ENCODE results near the gene TCF4.

The TCF4 gene

DNA sequence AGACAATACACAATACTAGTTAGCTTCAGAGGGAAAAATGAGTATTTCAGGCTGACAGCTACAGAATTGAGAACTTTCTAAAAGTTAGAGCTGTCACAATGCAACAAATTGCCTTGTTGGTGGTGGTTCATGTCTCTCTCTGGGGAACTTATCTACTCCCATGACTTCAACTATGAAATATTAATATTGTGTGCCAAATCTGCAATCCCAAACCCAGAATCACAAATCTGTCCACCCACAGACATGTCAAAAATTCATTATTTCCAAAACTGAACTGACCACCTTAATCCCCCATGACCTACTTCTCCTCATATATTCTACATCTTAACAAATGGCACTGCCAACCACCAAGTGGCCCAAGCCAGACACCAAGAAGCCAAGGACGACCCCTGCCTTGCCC is 143.5 kb downstream of the TCF4 start:
- no peak for TF ChIP-seq CTCF (conservative IDR thresholded peaks at IDR 0.05; ENCODE audit: low read length)
- DNase-seq (ENCODE audit: low read depth) = peak; percentile 44
- H3K4me3 ChIP-seq (ENCODE audit: low read length) = no peak overlapping the region

- no peak for DNase-seq (ENCODE audit: low read depth)
- TF ChIP-seq CTCF (conservative IDR thresholded peaks at IDR 0.05; ENCODE audit: low read length) = no peak
- H3K4me3 ChIP-seq (ENCODE audit: low read length) = no peak overlapping the region
Observed at GRCh38 chr18:55443776-55444175, 144.2 kb downstream of the TCF4 start.

DNA sequence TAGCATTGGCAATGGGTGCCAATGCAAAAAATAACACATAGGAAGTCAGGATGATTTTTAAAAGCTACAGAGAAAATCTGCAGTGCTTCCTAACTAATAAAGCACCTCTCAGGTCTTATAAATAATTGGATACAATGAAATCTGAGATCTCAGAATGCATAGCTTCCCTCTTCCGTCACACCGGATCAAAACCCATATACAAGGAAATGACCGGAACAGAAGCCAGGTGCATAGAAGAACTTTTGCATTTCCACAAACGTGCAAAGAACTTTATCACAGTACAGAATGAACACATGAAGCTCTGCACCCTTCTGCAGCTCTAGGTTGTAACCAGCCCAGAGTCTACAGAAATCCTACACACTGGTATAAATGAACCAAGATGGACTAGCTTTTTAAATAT is 145.4 kb downstream of the TCF4 start:
- no peak for TF ChIP-seq CTCF (conservative IDR thresholded peaks at IDR 0.05; ENCODE audit: low read length)
- DNase-seq (ENCODE audit: low read depth) = no peak
- no peak overlapping the region for H3K4me3 ChIP-seq (ENCODE audit: low read length)

GRCh38 chr18:55440988-55441387 is 147.0 kb downstream of the TCF4 start:
- TF ChIP-seq CTCF (conservative IDR thresholded peaks at IDR 0.05; ENCODE audit: low read length) = no peak
- no peak for DNase-seq (ENCODE audit: low read depth)
- no peak overlapping the region for H3K4me3 ChIP-seq (ENCODE audit: low read length)

- no peak for TF ChIP-seq CTCF (conservative IDR thresholded peaks at IDR 0.05; ENCODE audit: low read length)
- DNase-seq (ENCODE audit: low read depth) = no peak
- H3K4me3 ChIP-seq (ENCODE audit: low read length) = no peak overlapping the region
Observed at GRCh38 chr18:55439056-55439455, 148.9 kb downstream of the TCF4 start.

DNA sequence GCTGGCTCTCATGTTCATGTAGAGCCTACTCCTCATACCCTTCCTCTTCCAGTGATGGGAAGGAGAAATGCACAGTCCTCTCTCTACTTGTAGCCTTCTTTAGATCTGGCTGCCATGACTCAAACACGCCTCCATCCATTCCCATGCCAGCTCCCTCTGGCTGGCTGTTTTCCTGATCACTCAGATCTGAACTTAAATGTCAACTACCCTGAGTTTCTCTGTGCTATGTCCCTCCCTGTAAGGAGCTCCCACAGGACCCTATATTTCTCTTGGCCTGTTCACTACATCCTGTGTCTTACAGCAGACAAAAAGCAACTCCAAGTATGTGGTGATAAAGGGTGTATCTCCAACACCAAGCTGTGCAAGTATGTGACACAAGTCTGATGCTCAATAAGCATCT is 152.4 kb downstream of the TCF4 start:
- H3K4me3 ChIP-seq (ENCODE audit: low read length) = no peak overlapping the region
- no peak for TF ChIP-seq CTCF (conservative IDR thresholded peaks at IDR 0.05; ENCODE audit: low read length)
- DNase-seq (ENCODE audit: low read depth) = no peak

DNA sequence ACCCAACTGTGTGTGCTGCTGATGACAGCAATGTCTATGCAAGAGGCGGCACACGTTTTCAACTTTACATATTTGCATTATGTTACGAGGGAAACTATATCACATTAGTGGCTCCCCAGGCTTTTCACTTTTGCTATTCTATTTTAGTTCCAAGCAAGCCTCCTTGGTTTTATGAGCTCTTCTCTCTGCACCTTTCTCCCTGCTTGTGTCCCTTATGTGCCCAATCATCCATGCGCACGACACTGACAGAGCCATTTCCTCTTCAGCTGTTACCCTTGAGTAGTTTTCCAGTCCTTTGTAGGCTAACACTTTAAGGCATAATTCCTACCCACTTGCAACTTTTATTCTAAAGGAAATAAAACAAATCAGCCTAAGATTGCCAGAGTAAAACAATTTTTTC is 154.3 kb downstream of the TCF4 start:
- no peak for DNase-seq (ENCODE audit: low read depth)
- TF ChIP-seq CTCF (conservative IDR thresholded peaks at IDR 0.05; ENCODE audit: low read length) = no peak
- no peak overlapping the region for H3K4me3 ChIP-seq (ENCODE audit: low read length)

All from AG10803 (cell line).